H7 (cell line): Measurements from ENCODE around the gene CCDC88C. TPM values are rescaled to one million over a fixed set of nuclear protein-coding genes. Genes with fewer than 3 reads are reported as not detected.

Source experiments
- DNase-seq: peaks from one replicate; pipeline ENCODE4 v3.0.0; 2012
- H3K27me3 ChIP-seq: 2 replicates; pipeline ENCODE4 v1.6.0; 2011; ENCODE audit warnings: mild to moderate bottlenecking, low read length; ENCODE audit not compliant: control insufficient read depth, insufficient read depth
- H3K36me3 ChIP-seq: replicated peaks from 2 replicates; pipeline ENCODE4 v1.5.1; 2011; ENCODE audit warnings: low read length; ENCODE audit not compliant: control insufficient read depth, insufficient read depth
- H3K4me3 ChIP-seq: 2 replicates; pipeline ENCODE4 v1.5.1; 2011; ENCODE audit warnings: low read depth, mild to moderate bottlenecking, control low read depth, low read length, moderate library complexity; ENCODE audit not compliant: insufficient read depth
- total RNA-seq: library from RNA; depleted of rRNA; stranded (reverse); fragments of >200 nt; shearing (Covaris generic); gene quantifications from 2 replicates; pipeline ENCODE4 v1.2.3, GENCODE V29; 2014; rRNA removed

The CCDC88C gene
- total RNA-seq, 1 experiment from 2014 or later, result 25.2 TPM

GRCh38 chr14:91223028-91223783 lies 194.4 kb downstream of the CCDC88C start:
- DNase-seq, result no peak
- Histone ChIP-seq H3K36me3 (no peaks in the 10 kb centered on the region), H3K27me3 (no peaks in the 10 kb centered on the region), H3K4me3 (no peak overlapping the region)

Other genes with a start within 250 kb of the CCDC88C start
- gene GPR68, start 173.1 kb downstream of the CCDC88C start, total RNA-seq, result 0.22 and 1.1 TPM in 2 replicates
- 62.9 and 83.2 TPM in 2 replicates for gene PPP4R3A, start 92.5 kb upstream of the CCDC88C start, total RNA-seq